Pancreas (tissue), 10 donors: Measurements from ENCODE around the gene ZXDA. TPM values are rescaled to one million over a fixed set of nuclear protein-coding genes. Genes with fewer than 3 reads are reported as not detected.

Experiments
- ATAC-seq, 4 donors: fragments of 200-7000 bp; cut with Tn5 transposase; one replicate each; pipeline versions ENCODE4 v1.8.0 to v1.9.1; 2020; ENCODE audit warnings: mild to moderate bottlenecking in 4 of 4, moderate library complexity in 4 of 4
- DNase-seq, 6 donors: peaks; one replicate each; pipeline ENCODE4 v3.0.0-alpha.2; 2020
- FAIRE-seq: peaks from 2 replicates; lab custom pipeline; 2012; peaks lifted over from hg19 to GRCh38; lab: Jason Lieb, UNC
- H3K27ac ChIP-seq, 4 donors: fragments of 200-600 bp; sonication (generic); 1 replicate in 3 of 4; 2 replicates in 1 of 4; pipeline versions ENCODE4 v1.5.0 to v1.8.0; 2020
- H3K27me3 ChIP-seq, 4 donors: fragments of 200-600 bp; one replicate each; pipeline ENCODE4 v1.8.0; 2021
- H3K36me3 ChIP-seq, 3 donors: fragments of 200-600 bp; sonication (generic) in 1 of 3; one replicate each; pipeline versions ENCODE4 v1.5.0 to v1.8.0; 2020 to 2021
- H3K4me1 ChIP-seq, 3 donors: fragments of 200-600 bp; one replicate each; pipeline ENCODE4 v1.8.0; 2021
- H3K4me3 ChIP-seq, 4 donors: fragments of 200-600 bp; sonication (generic) in 2 of 4; one replicate each; pipeline versions ENCODE4 v1.5.0 to v1.8.0; 2020 to 2021
- H3K9me3 ChIP-seq, 4 donors: fragments of 200-600 bp; one replicate each; pipeline ENCODE4 v1.8.0; 2021
- CTCF ChIP-seq, 4 donors: fragments of 200-600 bp; sonication (generic) in 3 of 4; IDR thresholded peaks; one replicate each; pipeline versions ENCODE4 v1.5.0 to v1.8.0; 2021; ENCODE audit warnings: antibody characterized with exemption in 4 of 4
- WGBS, 2 donors: extraction: QIAGEN DNeasy Blood & Tissue Kit; methylation state at CpG; one replicate each; pipeline ENCODE4 v1.1.7; 2013; 5-methylcytosine and 5-hydroxymethylcytosine counted together
- intact Hi-C, 3 donors: fragments of 100-400 bp; cut with DNase I; formaldehyde crosslinking; loops; one replicate each; pipeline versions ENCODE4 v1.11.1 to v1.14.2; 2022
- polyA plus RNA-seq, 2 donors: library from polyadenylated mRNA; stranded (reverse); fragments of 200-250 nt; gene quantifications; one replicate each; pipeline ENCODE4 v1.2.3, GENCODE V29; 2013
- total RNA-seq, 6 donors: library from RNA; stranded (reverse); fragmentation: NEBNext Ultra II Directional in 4 of 6; extraction: Animal tissue kit (Norgen Biotek cat#: 25700) in 4 of 6; gene quantifications; one replicate each; pipeline versions ENCODE4 v1.2.1 to v1.2.4, GENCODE V29; 2021 to 2023
- donor health status: healthy with polysubstance abuse.
- donor health status: DM: no; HTN: no; CAD: no; lungs with moderate emphysema.
- donor health status: DM: no; HTN: no; CAD: no.
- donor health status: control.
- donor health status: control.
- donor health status: Bipolar disorder and iron deficiency.
- donor health status: DM: yes; HTN: yes; CAD: no.
- donor health status: DM: no; HTN: no; CAD: no.
- donor health status: DM: no; HTN: no; CAD: no.
- donor health status: DM: yes; HTN: yes; CAD: no.

ZXDA gene
- total and polyA plus RNA-seq, 8 donors: 0.57 to 3.7 (median 3.0) TPM

DNA sequence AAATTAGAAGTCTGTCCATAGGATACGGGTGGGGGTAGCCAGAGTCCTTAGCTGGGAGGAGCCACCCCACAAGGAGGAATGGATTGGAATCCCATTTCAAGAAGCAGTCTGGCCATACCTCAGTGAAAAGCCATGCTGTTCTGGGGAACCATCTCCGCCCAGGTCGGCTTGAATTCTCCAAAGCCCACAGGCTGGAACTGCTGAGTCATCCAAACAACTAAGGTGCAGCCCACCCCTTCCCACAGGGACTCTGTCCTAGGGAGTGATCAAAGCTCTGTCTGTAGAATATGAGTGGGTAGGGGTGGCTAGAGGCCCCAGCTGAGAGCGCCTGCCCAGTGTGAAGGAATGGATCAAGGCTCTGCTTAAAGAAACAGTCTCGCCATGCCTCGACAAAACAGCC is 38.8 kb downstream of the ZXDA start:
- DNase-seq: no peak
- no peak for TF ChIP-seq CTCF (IDR thresholded peaks at IDR 0.05)
- 82 to 90% methylated on average over 6 of the region's 6 CpGs for WGBS, 2 donors
- Histone ChIP-seq H3K36me3 (no peaks in the 10 kb centered on the region), H3K27ac (no peak overlapping the region), H3K4me1 (no peaks in the 10 kb centered on the region), H3K9me3 (no peaks in the 10 kb centered on the region), H3K4me3 (no peak overlapping the region), H3K27me3 (no peaks in the 10 kb centered on the region)
- no peak for ATAC-seq
- no peak for FAIRE-seq
- intact Hi-C loops: no loop called here

Other genes starting within 250 kb of the ZXDA start
- not detected for gene NLRP2B, start 230.2 kb downstream of the ZXDA start, total RNA-seq
- under 1 TPM in 1 of 2 donors, not detected in 1; 0.02 TPM for gene NLRP2B, start 230.2 kb downstream of the ZXDA start, polyA plus RNA-seq